GM19395 (cell line): ENCODE measurements around the gene OXER1.

Source experiments
- ATAC-seq: cut with Tn5 transposase; IDR thresholded peaks from one replicate; pipeline ENCODE4 v1.9.1; 2021; ENCODE audit warnings: mild to moderate bottlenecking, moderate library complexity; ENCODE audit not compliant: unreplicated experiment

The OXER1 gene

DNA sequence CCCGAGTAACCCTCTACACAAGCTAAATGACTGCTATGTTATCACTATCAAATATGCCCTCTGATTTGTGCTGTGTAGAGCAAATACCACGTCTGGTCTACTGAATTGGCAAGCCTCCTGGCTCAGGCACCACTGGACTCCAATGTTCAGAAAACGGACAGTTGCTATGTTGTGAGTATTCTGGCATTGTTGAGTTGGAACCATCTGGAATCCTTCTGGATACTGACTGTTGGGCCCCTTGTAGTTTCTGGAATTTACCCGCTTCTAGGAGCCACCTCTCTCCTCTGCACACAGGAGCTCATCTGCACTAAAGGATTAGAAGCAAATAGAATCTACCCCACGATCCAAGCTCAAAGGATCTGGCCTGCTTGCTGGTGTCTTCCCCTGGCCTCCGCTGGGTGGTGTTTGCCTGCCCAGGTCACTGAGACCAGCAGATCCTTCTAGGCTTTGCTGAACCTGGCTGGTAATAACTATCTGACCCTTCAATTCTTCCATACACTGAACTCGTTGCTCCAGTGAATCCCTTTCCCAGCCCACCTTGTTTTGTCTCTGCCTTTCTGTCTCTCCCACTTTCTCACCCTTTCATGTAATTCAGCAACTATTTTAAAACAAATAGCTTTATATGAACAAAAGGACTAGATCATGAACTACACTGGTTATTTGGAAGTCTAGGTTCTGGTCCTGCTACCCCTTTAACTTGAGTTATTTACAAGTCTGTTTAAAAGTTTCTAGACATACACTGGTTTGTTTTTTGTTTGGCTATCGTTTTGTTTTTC, 30.5 kb upstream of the OXER1 start:
- no peak for ATAC-seq

DNA sequence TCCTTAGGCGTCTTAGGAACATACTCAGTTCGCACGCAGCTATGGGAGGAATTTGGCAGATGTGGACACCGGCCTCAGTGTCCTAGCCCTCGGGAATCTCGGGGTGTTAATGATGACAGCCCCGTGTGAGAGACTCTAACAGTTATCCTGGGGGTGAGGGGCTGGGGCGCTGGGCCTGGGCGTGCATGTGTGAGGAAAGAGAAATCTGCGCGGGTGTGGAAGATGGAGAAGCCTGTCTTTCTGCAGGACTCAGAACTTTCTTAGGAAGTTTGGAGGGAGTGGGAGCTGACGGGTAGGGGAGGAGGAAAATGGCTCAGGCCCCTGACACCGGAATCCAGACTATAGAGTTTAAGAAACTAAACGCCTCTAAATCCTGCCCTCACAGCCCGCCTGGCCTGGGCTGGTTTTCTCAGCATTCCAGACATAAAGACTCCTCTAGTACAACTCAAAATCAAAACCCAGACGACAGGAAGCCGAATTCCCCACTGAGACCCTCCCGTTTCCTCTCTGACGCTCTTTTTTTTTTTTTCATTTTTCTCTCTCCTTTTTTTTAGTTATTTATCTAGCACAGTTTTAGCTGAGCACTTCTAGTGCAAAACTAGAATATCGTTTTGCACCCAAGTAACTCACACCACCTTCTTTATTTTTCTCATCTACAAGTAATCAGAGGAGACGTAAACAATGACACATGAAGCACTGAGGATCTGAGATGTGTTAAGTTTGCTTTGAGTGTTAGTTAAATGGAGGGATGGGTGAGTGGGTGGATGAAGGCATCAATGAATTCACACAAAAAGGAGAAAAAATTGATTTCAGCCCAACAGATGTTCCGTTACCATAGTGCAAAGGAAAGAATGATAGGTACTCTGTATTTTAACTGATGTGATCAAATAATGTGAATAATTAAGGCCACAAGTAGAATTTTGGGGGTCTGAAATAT, 29.7 kb upstream of the OXER1 start:
- ATAC-seq, result peak; percentile 3

DNA sequence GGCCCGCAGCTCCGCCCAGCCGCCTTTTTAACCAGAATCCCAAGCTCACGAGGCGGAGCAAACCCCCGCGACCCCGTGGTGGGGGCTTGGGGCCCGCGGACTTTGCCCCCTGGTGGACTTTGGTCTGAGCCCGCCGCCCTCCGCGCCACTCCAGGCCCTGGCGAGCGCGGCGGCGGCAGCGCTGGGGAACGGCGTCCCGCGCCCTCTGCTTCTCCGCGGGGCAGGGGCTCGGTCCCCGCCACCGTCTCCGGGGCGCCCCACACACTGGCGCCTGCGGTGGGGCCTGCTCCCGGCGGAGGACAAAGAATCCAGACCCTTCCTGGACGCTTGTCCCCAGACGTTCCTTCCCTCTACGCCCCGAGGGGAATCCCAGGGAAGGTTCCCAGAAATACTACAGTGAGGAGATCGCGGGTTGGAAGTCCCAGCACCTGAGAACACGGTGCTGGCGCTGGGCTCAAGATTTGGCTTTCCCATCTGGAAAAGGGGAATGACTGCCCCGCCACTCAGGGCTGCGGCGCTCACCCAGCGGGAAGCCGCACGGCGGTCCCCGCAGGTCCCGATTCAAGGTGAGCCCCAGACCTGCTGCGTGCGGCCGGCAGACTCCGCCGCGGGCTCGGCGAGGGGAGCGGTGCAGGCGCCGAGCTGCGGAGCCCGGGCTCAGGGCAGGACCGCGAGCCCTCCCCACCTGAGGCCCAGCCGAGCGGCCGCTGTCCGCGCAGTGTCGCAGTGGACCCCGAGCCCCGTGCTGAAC, 28.8 kb upstream of the OXER1 start, which contains the start of gene HAAO:
Gene HAAO, minus strand, starts transcription at position 1 of the 751 bp plus-strand sequence. CDS start 47 bp downstream, outside the sequence.
- peak; percentile 41 for ATAC-seq

DNA sequence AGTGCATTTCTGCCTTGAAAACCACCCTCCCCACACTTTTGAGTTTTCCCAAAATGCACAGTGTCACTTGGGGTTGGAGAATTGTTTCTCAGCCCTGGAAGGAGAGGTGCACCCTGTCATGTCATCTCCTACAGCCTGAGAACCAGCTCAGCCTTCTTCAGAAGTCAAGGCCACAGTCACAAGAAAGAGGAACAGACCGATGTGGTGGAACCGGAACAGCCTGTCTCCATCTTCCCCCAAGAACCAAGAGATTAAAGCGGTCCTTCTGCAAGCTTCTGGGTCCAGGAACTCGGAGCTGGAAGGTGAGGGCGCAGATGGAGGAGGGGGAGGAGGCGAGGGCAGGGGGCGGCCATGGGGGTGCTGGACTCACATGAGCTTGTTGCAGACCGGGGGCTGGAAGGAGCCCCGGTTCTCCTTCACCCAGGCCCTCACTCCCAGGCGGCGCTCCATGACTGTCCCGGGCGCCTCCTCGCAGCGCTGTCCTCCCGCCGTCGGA, 28.2 kb upstream of the OXER1 start:
- peak; percentile 25 for ATAC-seq

DNA sequence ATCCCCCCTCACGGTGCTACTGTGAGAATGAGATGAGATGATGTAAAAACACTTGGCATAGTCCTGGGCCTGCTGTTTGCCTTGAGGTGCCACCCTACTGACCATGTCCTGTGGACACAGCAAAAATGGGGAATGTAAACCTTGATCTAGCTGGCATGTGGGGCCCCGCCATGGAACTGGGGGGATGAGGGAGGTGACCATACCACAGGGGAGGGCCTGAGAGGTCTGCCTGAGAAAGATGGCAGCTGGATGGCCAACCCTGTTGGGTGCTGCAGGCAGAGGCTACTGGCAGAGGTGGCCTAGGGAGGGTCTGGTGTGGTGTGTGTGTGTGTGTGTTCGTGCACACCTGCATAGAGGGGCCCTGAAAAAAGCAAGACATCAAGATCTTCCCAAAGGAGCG, 27.7 kb upstream of the OXER1 start:
- ATAC-seq, result no peak

DNA sequence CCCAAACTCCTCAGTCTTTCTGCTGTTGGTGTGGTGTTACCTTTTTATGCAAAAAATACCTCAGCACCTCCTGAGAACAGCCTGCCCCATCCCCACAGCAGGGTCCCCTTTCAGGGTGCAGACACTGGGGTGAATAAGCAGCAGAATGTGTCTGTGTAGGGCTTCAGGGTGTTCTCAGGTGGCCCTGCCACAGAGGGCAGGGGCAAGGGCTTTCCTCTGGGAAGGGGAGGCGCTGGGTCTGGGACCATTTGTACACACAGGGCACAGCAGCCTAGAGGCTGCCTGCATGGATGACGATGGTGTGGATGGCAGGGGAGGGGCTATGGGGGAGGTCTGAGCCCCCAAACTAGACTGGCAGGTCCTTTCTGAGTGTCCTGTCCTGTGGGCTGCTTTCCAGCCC, 25.8 kb upstream of the OXER1 start:
- ATAC-seq, result no peak

DNA sequence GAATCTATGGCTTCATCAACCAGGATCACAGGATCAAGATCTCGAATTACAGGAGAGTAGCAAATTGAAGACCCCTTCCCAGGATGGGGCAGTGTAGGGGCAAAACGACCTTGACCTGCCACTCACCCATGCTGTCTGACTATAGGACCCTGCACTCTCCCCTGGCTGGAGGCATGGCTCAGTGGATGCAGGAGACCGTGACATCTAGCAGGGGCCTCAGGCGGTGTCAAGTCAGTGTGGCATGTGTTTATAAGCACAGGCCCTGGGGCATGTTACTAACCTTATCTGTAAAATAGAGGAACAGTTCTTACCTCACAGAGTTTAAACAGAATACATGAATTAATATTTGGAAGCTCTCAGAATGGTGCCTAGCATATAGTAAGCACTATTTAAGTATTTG, 24.9 kb upstream of the OXER1 start:
- ATAC-seq, result no peak

DNA sequence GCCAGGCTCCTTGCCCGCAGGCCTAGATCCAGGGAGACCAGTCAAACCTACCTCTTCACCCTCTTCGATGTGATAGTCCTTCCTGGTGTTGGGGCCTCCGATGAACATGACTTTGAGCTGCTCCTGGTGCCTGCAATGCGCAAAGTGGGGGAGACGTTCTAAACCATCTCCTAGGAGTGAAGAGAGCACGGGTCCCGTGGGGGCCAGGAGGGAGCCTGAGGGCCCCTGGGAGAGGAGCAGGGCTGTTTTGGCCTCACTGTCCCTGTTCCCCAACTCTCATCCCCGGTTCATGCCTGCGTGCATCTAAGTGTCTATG, 24.5 kb upstream of the OXER1 start:
- ATAC-seq, result no peak

DNA sequence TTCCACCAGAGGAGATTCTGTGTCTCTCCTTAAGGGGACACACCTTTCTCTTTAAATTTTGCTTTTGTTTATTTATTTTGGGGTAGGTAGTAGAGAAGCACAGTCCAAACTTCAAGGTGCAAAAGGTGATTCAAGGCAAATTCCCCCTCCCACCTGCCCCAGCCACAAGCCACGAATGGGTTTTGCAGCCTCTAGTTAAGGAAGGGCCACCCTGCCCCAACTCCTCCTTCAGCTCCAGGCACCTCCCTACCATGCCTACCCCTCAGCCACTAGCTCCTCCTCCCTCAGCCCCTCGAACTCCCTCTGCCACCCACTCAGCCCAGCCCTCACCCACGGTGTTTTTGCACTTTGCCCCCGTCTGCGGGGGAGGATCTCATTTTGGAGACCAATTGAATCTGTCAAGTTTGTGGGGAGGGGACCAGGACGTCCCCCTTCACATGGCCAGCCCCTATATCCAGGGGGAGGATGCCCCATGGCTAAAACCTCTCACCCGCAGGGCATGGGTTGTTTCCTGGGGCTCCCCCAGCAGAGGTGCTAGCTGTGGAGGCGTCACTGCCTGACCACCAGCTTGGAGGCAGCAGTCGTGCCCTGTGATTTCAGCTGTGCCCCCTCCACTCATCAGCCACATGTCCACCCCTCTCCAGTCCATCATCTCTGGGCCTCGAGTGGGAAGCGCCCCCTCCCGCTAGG, 24.0 kb upstream of the OXER1 start:
- no peak for ATAC-seq

DNA sequence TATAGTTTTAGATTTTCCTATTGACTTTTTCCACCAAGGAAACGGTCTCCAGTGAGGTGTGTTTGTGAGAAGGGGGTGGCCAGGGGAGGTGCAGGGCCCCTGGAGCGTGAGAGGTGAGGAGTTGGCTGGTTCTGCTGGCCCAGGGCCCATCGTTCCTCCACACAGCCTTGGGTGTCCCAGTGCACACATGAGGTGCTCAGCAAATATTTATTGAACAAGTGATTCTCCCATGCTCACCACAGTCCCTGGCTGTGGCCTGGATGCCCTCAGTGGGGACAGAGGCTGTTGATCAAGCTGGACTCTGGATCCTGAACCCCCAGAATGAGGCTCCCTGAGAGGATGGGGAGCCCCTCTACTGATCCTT, 23.5 kb upstream of the OXER1 start:
- ATAC-seq, result no peak

DNA sequence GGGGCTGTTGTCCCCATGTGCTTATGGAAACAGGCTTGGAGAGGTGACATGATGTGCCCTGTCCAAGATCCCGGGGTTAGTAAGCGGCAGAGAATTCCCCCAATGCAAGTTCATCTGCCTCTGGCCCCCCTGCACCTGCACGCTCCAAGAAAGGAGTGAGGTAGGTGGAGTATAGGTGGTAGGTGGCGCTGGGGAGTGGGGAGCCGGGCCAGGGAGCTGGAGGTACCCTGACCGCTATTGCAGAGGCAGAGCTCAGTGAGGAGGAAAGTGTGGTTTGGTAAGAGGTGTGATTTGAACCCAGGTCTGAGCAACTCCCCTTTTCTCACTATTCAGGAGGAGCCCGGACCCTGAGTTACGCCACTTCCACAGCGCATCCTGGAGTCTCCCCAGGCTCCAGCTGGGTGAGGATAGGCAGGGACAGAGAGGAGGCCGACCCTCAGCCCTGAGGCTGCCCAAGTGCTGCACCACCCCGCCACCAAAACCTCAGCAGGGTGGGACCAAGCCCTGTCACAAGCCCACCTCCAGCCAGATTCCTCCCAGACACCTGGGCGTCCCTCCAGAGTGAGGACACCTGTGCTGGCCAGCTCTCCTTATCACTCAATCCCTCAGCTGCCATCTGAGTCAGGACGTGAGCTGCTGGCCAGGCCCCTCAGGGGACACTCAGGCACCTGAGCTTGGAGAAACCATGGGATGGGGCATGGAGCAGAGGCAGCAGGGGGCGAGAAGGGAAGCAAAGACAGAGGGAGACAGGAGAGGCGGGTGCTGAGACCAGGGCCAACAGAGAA, 22.8 kb upstream of the OXER1 start:
- ATAC-seq, result no peak

DNA sequence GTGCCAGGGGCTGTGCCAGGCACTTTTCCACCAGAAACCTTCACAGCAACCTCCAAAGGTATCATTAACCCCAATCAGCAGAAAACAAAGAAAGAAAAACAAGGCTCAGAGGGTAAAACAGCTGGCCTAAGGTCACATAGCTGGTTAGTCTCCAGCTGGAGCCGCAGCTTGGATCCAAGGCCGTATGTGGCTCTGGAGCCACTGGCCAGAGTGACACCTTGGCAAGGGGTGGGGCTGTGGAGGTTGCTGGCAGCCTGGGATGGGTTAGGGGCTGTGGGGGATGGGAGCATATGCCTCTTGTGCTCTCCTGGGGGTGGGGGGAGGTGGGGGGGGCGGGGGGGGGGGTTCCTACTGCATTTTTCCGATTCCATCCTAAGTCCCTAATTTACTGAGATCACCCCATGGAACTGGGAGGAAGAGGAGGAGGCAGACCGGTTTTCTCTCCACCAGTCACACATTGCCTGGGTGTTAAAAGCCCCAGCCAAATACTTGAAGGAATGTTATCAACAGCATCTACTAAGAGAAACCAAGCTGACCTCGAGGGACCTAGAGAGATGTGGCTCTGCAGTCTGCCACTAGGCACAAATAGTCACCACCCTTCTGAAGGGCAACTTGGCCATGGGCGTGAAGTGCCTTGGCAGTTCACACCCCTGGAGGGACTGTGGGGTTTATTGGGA, 20.4 kb upstream of the OXER1 start:
- ATAC-seq, result no peak

DNA sequence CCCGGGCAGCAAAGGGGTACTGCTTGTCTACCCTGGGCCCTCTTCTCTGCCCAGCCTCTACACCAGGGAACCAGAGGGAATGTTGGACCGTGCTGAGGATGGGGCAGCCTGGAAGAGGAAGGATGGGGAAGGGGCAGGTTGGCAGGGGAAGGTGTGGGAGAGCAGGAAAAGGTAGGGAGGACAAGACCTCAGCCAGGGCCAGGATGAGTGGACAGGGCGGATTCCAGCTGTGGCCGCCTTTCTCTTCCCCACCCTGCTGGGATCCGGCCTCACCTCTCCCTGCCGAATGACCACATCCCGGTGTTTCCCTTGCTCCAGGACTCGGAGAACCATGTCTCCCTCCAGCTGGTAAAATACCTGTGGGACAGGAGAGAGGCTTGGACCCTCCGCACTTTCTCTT, 19.6 kb upstream of the OXER1 start:
- ATAC-seq, result no peak

DNA sequence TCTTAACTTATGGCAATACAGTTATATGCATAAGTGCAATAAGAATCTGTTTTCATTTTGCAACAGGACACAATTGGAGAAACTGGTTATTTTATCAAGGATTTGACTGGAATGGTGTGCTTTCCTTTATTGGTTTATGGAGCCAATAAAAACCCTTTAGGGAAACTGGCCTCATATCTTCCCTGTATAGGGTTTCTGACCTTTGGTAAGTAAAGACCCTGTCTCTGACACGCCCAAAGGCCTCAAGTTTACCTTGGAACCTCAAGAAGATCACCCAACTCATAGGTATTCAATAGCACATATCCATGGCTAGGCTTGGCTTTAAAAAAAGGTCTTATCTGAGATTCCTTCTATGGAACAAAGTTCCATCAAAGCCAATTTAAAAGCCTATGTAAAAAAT, 17.2 kb upstream of the OXER1 start:
- no peak for ATAC-seq

DNA sequence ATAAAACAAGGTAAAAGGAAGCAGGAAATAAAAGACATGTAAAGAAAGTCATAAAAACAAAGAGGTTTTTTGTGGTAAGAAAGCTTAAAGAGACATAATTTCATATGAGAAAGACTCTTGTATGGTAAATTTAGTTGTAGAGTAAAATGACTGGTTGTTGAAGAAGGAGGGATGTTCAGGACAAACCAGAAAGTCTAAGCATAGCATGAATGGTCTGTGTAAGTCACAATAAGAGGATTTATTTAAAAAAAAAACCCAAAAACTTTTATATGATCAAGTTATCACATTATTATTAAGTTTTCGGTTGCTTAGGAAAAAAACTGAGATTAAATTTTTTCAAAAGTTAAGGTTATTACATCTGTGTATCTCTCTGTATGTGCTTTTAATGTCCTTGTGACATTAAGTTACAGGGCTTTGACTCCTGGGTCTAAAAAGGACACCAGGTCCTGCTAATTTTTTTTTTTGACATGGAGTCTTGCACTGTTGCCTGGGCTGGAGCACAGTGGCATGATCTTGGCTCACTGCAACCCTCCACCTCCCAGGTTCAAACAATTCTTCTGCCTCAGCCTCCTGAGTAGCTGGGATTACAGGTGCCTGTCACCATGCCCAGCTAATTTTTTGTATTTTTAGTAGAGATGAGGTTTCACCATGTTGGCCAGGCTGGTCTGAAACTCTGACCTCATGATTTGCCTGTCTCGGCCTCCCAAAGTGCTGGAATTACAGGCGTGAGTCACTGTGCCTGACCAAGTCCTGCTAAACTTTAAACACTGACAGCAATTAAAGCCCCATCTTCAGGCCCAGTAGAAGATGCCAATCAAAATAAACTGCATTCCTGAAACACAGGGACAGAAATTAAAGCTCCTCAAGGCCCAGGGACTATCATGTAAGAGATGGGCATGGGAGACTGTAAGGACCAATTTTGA, 14.2 kb upstream of the OXER1 start:
- no peak for ATAC-seq

DNA sequence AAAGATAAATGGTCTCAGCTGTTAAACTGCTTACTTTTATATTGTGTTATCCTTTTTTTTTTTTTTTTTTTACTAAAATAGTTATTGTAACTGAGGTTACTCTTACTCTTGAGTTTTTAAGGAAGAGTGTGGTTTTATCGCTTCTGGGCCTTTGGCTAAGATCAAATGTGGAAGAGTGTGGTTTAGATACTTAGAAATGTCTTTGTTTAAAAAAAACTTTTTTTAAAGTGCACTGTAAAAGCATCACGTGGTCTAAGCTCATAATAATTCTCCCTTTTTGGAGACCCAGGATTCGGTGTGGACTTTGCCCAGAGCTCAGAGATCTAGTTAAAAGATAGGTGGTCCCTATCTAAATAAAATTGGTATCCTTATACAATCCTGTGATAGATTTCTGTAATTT, 11.9 kb upstream of the OXER1 start:
- no peak for ATAC-seq

DNA sequence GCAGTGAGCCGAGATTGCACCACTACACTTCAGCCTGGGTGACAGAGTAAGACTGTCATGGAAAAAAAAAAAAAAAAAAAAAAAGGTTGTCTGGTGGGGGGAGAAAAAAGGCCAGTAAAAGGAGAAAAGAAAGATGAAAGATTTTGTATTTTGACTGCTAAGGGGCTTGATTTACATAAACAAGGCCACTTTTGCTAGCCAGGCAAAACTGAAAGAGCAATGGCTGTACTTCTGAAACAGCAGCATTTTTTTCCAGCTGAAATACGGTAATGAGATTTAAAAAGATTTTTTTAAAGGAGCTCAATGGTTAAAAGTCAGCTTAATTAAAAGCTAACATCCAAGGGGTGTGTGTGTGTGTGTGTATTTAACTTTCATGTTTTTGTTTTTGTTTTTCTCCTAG, 11.3 kb upstream of the OXER1 start:
- ATAC-seq, result peak; percentile 54

DNA sequence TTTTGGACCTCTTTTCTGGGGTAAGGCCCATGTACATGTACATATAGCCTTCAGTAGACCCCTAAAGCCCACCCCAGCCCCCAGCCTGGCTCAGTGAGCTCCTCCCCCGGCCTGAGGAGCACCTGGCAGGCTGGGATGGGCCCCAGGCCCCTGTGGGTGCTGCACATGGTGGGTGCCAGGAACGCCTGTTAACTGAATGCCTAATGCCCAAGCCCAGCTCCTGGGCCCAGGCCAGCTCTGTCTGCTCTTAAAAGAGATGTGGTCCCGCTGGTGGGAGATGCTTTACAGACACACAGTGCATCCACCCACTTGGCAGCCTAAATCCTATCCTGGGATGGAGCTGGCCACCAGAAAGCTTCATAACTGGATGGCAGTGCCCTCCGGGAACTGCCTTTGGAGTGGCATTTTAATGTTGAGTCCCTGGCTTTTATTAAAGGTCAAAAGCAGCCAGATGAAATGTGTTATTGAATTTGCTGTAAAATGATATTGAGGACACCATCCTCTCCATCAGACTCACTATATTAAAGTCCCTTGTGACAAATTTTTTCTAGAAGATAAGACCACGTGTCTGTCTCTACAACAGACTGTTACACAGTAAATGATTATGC, 7.7 kb upstream of the OXER1 start:
- ATAC-seq, result no peak
